ENCODE data around the gene BICRA.
"Not testable (repeated sequence)": the region's sequence is repeated elsewhere in the genome, so short reads cannot be mapped to it uniquely, and the experiment has no call there.

Gene BICRA

GRCh38 chr19:47716270-47716937 lies 107.5 kb downstream of the BICRA start:
- no peak for DNase-seq (ENCODE audit: low spot score)

- DNase-seq (ENCODE audit: low spot score) = not testable (repeated sequence)
Observed at GRCh38 chr19:47718415-47719046, 109.6 kb downstream of the BICRA start.

- DNase-seq (ENCODE audit: low spot score) = no peak
Observed at GRCh38 chr19:47719047-47719859, 110.3 kb downstream of the BICRA start.

GRCh38 chr19:47720669-47721422 lies 111.9 kb downstream of the BICRA start:
- DNase-seq (ENCODE audit: low spot score) = no peak

GRCh38 chr19:47723581-47723940 lies 114.6 kb downstream of the BICRA start:
- no peak for DNase-seq (ENCODE audit: low spot score)

GRCh38 chr19:47725759-47726401 lies 116.9 kb downstream of the BICRA start:
- DNase-seq (ENCODE audit: low spot score) = no peak

GRCh38 chr19:47726467-47726866 lies 117.5 kb downstream of the BICRA start:
- DNase-seq (ENCODE audit: low spot score) = no peak

- not testable (repeated sequence) for DNase-seq (ENCODE audit: low spot score)
Observed at GRCh38 chr19:47728295-47728694, 119.4 kb downstream of the BICRA start.

- DNase-seq (ENCODE audit: low spot score) = no peak
Observed at GRCh38 chr19:47729468-47729798, 120.5 kb downstream of the BICRA start.

- peak; percentile 37 for DNase-seq (ENCODE audit: low spot score)
Observed at GRCh38 chr19:47729799-47730520, 121.0 kb downstream of the BICRA start.

- no peak for DNase-seq (ENCODE audit: low spot score)
Observed at GRCh38 chr19:47730521-47730889, 121.6 kb downstream of the BICRA start.

GRCh38 chr19:47730910-47731309 lies 122.0 kb downstream of the BICRA start:
- no peak for DNase-seq (ENCODE audit: low spot score)

GRCh38 chr19:47735131-47735530 lies 126.2 kb downstream of the BICRA start:
- DNase-seq (ENCODE audit: low spot score) = no peak

- DNase-seq (ENCODE audit: low spot score) = no peak
Observed at GRCh38 chr19:47740866-47741519, 132.1 kb downstream of the BICRA start.

- DNase-seq (ENCODE audit: low spot score) = no peak
Observed at GRCh38 chr19:47741544-47742140, 132.7 kb downstream of the BICRA start.

GRCh38 chr19:47742634-47743033 lies 133.7 kb downstream of the BICRA start:
- DNase-seq (ENCODE audit: low spot score) = no peak

GRCh38 chr19:47745010-47745901 lies 136.3 kb downstream of the BICRA start, which contains the start of gene NOP53:
NOP53 (plus strand) TSS chr19:47745546; CDS start chr19:47745560, 14 bp downstream.
- peak; percentile 97 for DNase-seq (ENCODE audit: low spot score)

- DNase-seq (ENCODE audit: low spot score) = not testable (repeated sequence)
Observed at GRCh38 chr19:47746129-47746528, 137.2 kb downstream of the BICRA start.

- DNase-seq (ENCODE audit: low spot score) = peak; percentile 12
Observed at GRCh38 chr19:47749326-47749725, 140.4 kb downstream of the BICRA start.
